ENCODE data around the gene CFAP77.
A peak's percentile ranks its signal among the peaks of the same experiment; 100 is the strongest.
"Not testable (repeated sequence)": the region's sequence is repeated elsewhere in the genome, so short reads cannot be mapped to it uniquely, and the experiment has no call there.

Gene CFAP77

DNA sequence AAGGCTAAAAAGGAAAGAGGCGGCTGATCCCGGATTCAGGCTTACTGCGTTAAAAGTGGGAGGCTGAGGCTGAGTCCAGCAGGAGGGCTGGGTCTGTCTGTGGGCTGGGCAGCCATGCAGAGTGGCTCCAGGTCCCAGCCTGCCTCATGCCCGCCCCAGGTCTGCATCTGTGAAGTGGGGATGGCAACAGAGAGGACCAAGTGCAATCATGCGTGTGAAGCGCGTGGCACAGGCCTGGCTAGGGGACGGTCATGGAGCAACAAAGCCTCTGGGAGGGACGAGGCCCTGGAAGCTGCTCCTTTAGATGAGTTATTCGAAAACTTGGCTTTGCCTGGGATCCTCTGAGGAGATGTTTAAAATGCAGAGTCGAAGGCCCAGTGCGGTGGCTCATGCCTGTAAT lies 142.0 kb downstream of the CFAP77 start:
- DNase-seq: no peak

DNA sequence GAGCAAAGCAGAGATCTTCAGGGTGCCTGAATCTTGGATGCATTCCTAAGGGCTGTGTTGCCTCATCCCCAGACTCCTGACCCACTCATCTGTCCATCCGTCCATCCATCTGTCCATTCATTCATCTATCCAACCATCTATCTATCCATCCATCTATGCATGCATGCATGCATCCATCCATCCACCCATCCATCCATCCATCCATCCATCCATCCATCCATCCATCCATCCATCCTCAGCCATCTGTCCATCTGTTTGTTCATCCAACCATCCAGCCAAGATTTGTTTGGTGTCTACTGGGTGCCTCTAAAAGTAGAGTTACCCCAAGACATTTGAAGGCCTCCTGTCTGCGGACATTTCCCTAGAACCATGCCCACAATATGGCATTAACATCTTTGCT lies 144.7 kb downstream of the CFAP77 start:
- DNase-seq: no peak

DNA sequence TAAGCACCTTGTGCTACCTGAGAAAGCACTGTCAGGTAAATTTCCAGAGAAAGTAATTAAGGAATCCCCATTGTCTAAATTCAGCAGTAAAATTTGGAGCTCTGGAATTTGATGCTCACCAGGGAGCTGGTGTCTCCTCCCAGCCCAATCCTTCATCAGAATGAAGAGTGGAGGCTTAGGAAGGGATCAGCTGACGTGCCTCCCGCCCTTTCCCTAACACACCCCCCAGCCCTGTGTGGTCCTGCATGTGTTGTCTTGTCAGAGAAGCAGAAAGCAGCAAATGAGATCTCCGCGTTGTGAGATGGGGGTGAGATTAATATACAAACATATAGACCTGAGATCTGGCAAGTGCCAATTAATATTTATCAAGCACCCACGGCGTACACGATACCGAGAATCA lies 145.5 kb downstream of the CFAP77 start:
- no peak for DNase-seq

DNA sequence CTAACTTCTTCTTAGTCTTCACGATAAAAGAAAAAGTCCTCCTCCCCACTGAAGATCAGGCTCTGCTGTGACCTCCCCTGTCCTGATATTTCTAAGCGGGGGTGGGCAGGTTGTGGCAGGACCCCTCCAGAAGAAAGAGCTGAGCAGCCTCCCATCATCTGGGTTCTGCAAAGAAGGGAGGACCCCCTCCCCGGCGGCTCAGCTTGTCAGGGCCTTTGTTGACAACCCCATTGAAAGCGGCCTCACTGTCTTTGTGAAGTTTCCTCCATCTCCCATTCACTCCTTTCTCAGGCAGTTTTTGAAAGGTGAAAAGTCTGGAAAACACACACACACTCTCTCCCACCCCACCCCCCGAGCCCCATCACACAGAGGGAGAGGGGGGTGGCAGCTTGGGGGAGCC lies 146.2 kb downstream of the CFAP77 start:
- no peak for DNase-seq

DNA sequence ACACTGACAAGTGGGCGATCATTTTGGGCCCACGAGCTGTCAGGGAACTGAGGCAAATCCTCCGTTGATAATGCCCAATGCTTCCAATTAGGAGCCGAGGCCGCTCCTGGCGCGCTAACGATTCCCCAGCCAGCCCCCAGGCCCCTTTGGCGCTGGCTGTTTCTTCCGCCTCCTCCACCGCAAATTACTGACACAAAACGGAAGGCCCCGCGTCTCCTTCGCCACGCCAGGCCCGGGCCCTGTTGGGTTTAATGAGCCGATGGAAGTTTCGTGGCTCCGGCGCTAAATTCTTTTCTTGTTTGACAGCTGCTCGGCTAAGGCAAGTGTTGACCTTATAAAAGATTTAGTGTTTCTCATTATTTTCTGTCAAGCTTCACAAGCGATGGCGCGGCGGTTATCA lies 146.7 kb downstream of the CFAP77 start:
- DNase-seq: no peak

DNA sequence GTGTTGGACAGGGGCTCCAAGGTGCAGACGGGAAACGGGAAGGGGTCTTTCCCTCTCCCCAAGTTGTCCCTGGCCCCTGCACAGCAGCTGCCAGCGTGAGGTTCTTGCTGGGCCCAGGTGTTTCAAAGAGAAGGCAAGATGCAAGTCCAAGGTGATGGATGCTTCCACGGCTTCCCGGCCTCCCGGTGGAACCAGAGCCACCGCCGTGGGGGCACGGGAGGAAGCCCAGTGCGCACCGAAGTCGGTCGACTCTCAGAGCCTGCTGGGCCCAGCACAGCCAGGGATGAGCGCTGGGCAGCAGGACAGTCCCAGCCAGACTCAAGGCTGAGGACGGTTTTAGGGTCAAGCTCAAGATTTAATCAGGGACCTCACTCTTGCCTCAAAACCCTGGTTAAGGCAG lies 147.1 kb downstream of the CFAP77 start:
- no peak for DNase-seq

DNA sequence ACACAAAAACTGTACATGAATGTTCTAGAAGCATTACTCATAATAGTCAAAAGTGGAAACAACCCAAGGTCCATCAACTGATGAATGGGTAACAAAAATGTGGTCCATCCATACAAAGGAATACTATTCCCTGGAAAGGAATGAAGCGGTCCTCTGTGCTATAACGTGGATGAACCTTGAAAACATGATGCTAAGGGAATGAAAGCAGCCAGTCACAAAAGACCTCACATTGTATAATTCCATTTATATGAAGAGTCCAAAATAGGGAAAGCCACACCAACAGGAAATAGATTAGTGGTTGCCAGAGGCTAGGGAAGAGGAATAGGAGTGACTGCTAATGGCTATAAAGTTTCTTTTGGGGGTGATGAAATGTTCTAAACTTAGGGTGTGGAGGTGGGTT lies 149.7 kb downstream of the CFAP77 start:
- no peak for DNase-seq

DNA sequence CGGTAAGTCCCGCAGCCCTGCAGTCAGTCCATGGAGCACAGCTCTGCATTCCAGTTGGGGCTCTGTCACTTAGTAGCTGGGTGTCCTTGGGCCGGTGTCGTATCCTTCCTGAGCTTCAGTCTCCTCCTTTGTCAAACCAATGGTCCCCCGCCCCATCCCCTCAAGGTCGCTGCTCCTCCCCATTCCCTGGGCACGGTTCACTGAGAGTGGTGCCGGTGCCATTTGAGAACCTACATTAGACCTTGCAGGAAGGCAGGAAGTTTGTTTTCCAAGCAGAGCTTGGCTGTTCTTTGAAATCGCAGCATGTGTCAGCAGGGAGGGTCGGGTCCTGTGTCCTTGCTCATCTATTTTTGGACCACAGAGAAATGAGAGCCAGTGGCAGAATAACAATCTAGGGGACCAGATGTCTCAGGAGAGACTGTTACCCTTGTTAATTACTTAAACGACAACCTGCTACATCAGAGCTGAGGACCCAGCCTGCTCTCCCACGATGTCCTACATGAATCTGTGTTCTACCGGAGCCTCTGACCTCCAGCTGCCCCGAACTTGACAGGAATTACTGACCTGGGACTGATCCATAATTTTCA lies 150.7 kb downstream of the CFAP77 start:
- no peak for DNase-seq

DNA sequence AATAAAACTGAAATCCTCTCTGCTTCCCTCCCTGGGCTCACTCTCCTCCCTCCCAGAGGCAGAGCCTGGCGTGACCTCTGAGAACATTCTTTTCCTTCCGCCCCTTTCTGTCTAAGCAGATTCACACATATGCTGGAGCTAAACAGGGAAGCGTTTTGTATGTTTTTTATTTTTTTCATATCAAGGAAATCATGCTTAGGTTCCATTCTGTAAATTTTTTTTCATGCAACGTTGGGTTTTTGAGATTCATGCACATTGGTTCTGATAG lies 152.2 kb downstream of the CFAP77 start:
- DNase-seq: no peak

DNA sequence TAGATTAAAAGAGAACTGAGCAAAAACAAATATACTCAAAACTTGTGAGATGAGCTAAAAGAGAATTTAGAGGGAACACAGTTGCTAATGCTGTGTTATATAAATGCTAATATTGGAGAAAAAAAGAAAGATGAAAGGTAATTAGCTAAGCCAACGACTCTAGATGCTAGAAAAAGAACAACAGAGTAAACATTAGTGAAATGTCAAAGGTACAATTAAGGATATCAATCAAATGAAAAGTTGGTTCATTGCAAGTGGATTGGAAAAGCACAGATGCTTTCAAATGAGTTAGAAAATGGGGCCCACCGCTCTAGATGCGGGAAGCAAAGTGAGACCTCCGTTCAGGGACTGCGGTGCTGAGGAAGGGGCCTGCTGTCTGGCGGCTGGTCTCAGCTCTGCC lies 154.5 kb downstream of the CFAP77 start:
- no peak for DNase-seq

DNA sequence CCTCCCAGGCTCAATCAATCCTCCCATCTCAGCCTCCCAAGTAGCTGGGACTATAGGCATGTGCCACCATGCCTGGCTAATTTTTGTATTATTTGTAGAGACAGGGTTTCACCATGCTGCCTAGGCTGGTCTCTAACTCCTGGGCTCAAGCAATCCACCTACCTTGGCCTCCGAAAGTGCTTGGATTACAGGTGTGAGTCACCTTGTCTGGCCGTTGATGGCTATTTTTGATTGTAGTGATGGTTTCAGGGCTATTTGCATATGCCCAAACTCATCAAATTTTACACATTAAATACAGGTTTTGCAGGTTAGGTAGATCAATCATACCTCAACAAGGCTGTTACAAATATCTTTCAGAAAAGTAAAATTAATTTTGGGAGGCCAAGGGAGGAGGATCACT lies 158.8 kb downstream of the CFAP77 start:
- not testable (repeated sequence) for DNase-seq

DNA sequence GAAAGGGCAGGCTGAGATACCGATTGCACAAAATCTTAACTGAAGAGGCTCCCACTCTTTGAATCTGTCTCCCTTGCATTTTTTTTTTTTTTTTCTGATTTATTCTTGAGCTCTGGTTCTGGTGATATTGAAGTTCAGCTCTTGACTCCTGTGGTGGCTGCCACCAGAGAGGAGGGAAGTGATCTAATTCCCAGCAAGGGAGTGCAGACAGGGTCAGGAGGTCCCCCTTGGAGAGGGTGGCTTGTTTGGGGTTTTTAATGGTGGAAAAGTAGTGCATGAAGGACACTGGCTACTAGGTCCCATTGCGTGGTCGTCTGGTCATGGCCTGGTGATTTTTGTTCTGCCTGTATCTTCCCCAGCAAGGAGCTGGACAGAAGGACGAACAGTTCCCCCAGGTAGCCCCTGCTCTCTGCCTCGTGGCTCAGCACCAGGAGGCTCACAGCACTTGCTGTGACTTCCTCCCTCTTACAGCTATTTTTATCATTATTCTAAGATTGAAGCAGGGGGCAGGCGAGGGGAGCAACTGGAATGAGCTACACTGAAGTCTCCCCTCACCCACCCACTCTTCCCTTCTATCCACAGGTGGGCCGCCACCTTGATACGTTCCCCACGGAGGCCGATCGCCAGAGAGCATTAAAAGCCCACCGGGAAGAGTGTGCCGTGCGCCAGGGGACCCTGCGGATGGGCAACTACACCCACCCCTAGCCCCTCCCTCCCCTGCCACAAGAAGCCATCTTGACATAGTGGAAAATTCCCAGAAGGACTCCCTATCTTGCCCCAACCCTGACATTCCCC lies 162.0 kb downstream of the CFAP77 start:
- no peak for DNase-seq

DNA sequence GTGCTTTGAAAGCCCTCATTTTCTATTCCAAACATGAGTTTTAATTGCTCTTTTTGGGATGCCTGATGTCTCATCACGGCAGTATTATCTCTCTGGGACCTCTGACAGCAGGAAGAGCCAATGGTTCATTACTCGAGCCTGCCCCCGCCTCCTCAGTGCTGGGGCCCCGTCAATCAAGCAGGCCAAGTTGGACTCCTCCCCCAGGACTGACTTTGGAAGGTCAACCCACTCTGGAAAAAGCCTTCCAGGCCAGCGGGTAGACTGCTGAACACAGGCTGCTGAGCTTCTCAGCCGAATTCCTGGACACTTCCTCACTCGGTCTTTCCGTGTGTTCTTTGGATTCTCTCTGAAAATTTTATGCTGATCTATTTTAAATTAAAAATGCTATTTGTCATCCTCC lies 162.9 kb downstream of the CFAP77 start:
- no peak for DNase-seq

DNA sequence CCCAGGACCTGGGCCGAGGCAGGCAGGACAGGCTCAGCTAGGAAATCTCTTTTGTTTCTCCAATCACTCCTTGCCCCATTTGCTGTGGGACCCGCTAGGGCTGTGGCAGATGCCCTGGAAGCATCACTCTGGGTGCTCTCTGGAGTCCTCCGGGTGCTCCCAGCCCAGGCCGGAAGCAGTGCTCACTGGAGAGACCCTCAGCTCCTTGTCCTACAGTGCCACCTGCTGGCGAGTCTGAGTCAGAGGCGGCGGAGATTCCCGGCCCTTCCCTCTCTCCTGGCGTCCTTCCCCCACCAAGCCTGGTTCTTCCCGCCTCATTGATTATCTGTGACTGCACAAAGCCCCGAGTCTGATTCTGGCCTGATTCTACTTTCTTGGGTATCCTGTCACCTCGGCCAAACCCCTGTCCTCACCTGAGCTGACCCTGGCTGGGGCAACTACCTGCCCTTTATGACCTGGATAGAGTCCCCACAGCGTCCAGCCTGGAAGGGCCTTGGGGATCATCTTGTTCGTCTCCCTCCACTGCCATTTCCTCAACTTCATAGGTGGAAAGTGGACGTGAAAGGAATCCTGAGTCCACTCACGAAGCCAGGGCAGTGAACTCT lies 165.1 kb downstream of the CFAP77 start:
- peak; percentile 40 for DNase-seq

DNA sequence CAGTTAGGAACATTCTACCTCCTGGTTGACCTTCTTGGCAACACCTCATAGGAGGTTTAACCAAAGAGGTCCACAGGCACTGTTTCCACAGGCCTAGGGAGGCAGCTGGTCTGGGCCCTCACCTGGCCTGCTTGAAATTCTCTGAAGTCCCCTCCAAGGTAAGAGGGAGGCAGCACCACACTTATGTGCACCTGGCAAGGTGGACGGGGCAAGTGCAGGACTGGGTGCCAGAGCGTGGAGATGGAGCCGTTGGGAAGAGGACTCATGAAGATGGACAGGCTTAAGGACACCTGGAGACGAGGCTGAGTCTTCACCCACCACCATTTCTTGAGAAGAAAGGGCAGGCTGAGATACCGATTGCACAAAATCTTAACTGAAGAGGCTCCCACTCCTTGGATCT lies 165.8 kb downstream of the CFAP77 start:
- DNase-seq: no peak

DNA sequence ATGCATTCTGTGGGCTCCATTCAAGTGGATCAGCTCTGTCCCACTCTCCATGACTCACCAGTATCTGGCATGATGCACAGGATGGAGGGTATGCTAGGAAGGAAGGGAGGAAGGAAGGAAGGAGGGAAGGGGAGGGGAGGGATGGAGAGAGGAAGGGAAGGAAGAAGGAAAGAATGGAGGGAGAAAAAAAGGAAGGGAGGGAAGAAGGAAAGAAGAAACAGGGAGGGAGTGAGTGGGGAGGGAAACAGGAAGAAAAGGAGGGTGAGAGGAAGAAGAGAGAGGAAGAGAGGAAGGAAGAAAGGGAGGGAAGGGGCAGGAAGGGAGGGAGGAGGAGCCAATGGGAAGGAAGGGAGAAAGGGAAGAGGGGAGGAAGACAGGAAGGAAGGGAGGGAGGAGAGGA lies 167.1 kb downstream of the CFAP77 start:
- no peak for DNase-seq

DNA sequence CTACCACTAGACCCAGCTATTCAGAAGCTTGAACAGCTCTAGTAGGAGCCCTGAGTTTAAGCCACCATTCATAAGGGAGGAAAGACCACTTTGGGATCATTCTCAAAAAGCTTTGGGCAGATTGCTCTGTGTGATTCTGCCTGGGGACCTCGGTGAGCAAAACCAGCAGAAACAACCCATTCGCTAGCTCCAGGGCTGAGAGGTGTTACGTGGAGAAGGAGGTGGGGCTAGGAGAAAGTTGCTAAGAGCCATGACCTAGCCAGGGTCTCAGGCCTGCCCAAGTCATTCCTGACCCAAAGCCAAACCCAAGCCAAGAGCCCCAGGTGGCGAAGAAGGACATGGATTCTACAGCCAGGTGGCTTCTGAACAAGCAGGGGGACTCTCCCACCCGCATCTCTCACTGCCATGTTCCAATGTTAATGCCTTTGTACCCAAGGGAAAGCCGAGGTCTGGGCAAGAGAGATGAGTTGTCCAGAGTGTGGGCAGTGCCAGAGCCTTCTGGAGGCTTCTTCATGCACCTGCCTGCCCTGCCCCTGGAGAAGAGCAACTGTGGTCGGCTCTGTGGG lies 168.4 kb downstream of the CFAP77 start:
- DNase-seq: no peak

DNA sequence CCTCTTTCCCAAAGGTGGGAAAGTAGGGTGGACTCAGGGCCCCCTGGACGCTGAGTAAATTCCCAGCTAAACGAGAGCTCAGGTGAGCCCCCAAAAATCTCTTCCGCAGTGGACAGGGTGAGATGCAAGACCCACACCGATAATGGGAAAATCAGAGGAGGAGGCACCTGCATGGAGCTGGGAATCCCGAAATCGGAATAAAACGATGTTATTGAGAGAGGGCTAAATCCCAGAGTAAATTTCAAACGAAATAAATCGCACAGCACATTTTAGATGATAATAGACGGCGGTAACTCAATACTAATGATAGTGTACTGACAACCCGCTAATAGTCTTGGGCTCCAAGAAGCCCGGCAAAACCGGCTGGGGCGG lies 169.4 kb downstream of the CFAP77 start:
- DNase-seq: peak; percentile 20

DNA sequence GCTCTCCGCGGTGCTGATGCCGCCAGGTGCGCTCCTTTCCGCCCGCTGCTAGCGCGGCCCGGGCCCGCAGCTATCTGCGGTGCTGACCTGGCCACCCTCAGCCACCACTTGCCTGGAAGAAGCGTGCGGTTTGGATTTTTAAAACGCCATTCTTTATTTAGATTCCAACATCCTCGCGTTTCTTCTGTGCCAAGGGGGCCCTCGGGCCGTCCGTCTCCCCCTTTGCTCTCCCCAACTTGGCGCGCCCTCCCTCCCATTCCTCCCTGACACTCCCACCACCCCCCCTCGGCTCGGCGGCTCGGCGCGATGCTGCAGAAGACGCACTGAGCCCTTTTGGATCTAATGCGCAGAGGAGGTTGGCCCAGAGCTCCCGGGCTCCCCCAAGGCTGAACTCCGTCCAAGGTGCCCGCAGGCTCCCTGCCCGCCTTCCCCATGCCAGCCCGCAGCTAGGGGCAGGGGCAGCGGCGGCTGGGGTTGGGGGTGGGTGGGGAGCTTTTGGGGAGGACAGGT lies 172.3 kb downstream of the CFAP77 start, which contains the start of gene BARHL1:
Gene BARHL1, plus strand, starts transcription at position 331 of the 510 bp plus-strand sequence. CDS start 192 bp downstream, outside the sequence.
- DNase-seq: no peak

DNA sequence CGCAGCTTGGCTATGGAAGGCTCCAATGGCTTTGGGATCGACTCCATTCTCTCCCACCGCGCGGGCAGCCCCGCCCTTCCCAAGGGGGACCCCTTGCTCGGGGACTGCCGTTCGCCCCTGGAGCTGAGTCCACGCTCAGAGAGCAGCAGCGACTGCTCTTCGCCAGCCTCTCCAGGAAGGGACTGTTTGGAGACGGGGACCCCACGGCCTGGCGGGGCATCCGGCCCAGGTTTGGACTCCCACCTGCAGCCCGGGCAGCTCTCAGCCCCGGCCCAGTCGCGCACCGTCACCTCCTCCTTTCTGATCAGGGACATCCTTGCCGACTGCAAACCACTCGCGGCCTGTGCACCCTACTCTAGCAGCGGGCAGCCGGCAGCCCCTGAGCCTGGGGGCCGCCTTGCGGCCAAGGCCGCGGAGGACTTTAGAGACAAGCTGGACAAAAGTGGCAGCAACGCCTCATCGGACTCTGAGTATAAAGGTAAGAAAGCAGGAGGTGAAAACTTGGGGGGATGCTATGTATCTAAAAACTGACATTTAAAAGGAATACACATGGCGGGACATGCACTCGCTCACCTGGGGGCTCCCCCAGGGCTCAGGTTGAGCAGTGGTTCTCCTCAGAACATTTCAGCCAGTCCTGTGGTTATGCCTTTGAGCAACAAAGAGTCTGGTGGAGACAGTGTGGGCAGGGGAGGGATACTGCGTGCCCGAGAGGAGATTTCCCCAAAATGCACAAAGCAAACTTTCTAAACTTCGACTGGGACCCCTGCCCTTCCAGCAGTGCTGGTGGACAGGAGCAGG lies 173.0 kb downstream of the CFAP77 start:
- no peak for DNase-seq

DNA sequence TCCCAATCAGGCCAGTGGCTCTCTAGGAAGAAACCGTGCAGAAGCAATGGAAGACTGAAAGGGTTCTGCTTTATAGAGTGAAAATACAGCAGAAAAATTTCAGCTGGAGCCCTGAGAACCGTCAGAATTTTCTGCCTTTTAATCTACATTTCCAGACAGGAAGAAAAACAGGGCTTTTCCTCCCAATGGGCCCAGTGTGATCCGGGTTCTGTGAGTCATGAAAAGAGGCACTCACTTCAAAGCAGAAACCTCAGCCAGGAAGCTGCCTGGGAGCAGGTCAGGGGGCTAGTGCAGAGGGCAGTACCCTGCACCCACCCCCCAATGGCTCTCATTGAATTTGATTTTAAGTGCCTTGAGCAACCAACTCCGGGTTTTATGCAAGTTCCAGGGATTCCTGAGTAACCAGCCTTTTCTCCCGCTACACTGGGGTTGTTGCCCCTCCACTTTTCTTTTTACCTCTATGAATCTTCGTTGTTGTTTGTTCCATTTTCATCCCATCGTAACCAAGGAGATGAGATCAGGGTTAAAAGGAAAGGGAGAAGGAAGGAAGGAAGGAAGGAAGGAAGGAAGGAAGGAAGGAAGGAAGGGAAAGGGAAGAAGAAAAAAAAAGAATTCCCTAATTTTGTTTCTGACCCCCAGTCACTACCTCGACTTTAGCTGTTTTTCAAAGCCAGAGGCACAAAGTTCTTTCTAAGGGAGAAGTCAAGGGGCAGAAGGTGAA lies 173.7 kb downstream of the CFAP77 start:
- no peak for DNase-seq

Data from NCI-H2227 treated with DMSO at 0.1 percent for 48 hours (cell line).